Tibial nerve (tissue), 3 donors: Measurements from ENCODE around the gene OSM.

Experiments
- POLR2A ChIP-seq, 2 donors: fragments of 450-650 bp; IDR thresholded peaks; one replicate each; pipeline ENCODE4 v1.6.1; 2017; ENCODE audit warnings: antibody characterized with exemption in 2 of 2, mild to moderate bottlenecking in 2 of 2, moderate library complexity in 2 of 2
- TF ChIP-seq, protein P1 (sequence below), 5 experiments: fragments of 200-600 bp in 3 of 5; fragments of 450-650 bp in 2 of 5; sonication (generic) in 3 of 5; IDR thresholded peaks; one replicate each; pipeline ENCODE4 v1.5.1; 2016 to 2019; ENCODE audit warnings: antibody characterized with exemption in 5 of 5, mild to moderate bottlenecking in 3 of 5, moderate library complexity in 2 of 5

DNA sequence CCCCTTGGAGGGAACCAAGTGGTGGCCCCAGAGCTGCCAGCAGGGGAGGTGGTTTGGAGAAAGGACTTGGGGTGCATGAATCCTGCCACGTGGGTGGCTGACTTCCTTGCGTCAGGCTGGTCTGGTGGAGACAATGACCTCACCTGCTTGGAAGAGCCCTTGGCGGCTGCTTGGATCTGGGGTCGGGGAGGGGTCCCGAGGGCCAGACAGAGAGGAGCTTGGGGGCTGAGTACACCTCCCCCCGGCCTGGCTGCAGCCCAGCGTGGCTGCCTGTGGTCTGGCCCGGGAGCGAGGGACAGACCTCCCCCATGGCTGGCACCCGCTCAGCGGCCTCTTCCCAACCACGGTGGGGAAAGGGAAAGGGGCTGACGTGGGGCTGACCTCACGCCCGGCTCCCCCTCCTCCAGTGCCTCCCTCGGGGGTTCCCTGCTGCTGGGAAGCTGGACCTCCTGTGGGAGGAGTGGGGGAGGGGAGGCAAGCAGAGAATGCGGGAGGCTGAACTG lies 33.9 kb downstream of the OSM start:
- TF ChIP-seq, protein P1, sequence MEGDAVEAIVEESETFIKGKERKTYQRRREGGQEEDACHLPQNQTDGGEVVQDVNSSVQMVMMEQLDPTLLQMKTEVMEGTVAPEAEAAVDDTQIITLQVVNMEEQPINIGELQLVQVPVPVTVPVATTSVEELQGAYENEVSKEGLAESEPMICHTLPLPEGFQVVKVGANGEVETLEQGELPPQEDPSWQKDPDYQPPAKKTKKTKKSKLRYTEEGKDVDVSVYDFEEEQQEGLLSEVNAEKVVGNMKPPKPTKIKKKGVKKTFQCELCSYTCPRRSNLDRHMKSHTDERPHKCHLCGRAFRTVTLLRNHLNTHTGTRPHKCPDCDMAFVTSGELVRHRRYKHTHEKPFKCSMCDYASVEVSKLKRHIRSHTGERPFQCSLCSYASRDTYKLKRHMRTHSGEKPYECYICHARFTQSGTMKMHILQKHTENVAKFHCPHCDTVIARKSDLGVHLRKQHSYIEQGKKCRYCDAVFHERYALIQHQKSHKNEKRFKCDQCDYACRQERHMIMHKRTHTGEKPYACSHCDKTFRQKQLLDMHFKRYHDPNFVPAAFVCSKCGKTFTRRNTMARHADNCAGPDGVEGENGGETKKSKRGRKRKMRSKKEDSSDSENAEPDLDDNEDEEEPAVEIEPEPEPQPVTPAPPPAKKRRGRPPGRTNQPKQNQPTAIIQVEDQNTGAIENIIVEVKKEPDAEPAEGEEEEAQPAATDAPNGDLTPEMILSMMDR (IDR thresholded peaks at IDR 0.05) = no peak
- TF ChIP-seq POLR2A (IDR thresholded peaks at IDR 0.05) = no peak
